Suprapubic skin (tissue), 3 donors: ENCODE data around the gene FOXO3.

Experiments used
- CTCF ChIP-seq, 2 donors: fragments of 200-600 bp in 1 of 2; fragments of 450-650 bp in 1 of 2; sonication (generic) in 1 of 2; IDR thresholded peaks; one replicate each; pipeline ENCODE4 v1.5.1; 2016 to 2019; ENCODE audit warnings: antibody characterized with exemption in 2 of 2, mild to moderate bottlenecking in 1 of 2, moderate library complexity in 1 of 2
- POLR2AphosphoS5 ChIP-seq, 3 donors: sonication (generic); formaldehyde crosslinking; IDR thresholded peaks; one replicate each; pipeline ENCODE4 v1.6.1; 2017; ENCODE audit warnings: antibody characterized with exemption in 3 of 3

- TF ChIP-seq CTCF (IDR thresholded peaks at IDR 0.05) (no peak), POLR2AphosphoS5 (IDR thresholded peaks at IDR 0.05) (no peak)
Measured at GRCh38 chr6:108616973-108617372, 56.3 kb downstream of the FOXO3 start.
